ENCODE data around the gene TFCP2.

The TFCP2 gene

GRCh38 chr12:51082561-51083125 lies 90.3 kb downstream of the TFCP2 start (continued):
- TF ChIP-seq ELK4 (IDR thresholded peaks at IDR 0.05; ENCODE audit: borderline replicate concordance, low read depth, low read length): no peak
- TF ChIP-seq ZNF274 (IDR thresholded peaks at IDR 0.05; ENCODE audit: low read length): no peak
- TF ChIP-seq ZNF274 (tag by site-specific recombination; IDR thresholded peaks at IDR 0.05; ENCODE audit: borderline replicate concordance): no peak
- TF ChIP-seq ZNF529 (tag by site-specific recombination; IDR thresholded peaks at IDR 0.05; ENCODE audit: insufficient replicate concordance): no peak
- TF ChIP-seq SETDB1 (IDR thresholded peaks at IDR 0.05; ENCODE audit: insufficient read length, low read length): no peak
- peak; percentile 18; the same call in 1 of the 2 replicates for TF ChIP-seq SP2 (tag by site-specific recombination; IDR thresholded peaks at IDR 0.05)

- peaks cover 0 to under 1% of the 10 kb centered on the region in 2 experiments; a peak in 1 of 3 replicates for H3K36me3 ChIP-seq (ENCODE audit: control insufficient read depth in 2 of 2, insufficient read depth in 1 of 2, low read length in 2 of 2)
- peaks cover 8% of the 10 kb centered on the region; the same call in 1 of the 2 replicates for H3K4me1 ChIP-seq (ENCODE audit: control insufficient read depth, insufficient read depth, low read length)
- no peaks in the 10 kb centered on the region for H3K9me3 ChIP-seq (ENCODE audit: control insufficient read depth, insufficient read depth, low read depth, low read length)
- ChIA-PET POLR2A (no interaction called here), CTCF (interaction anchor here (0.6 to 0.7 kb wide), 3 partner anchors 54 to 739 kb away, joined by 3 read pairs; no protein-coding TSS in a partner anchor)
- TF ChIP-seq GLI2 (tag by site-specific recombination; IDR thresholded peaks at IDR 0.05; ENCODE audit: borderline replicate concordance, low read depth): no peak
- TF ChIP-seq PRDM1 (tag by site-specific recombination; IDR thresholded peaks at IDR 0.05): peak; percentile 77
- no peak for TF ChIP-seq ZNF530 (tag by site-specific recombination; IDR thresholded peaks at IDR 0.05; ENCODE audit: low read depth)
- no peak for TF ChIP-seq ZNF621 (tag by site-specific recombination; IDR thresholded peaks at IDR 0.05)
- no peak overlapping the region for H3K27ac ChIP-seq (ENCODE audit: extremely low read depth, low read depth, low read length)
- no peak overlapping the region for H3K4me3 ChIP-seq (ENCODE audit: low read depth, low read length)
Measured at GRCh38 chr12:51081421-51081820, 91.5 kb downstream of the TFCP2 start.

GRCh38 chr12:51080136-51080535 lies 92.8 kb downstream of the TFCP2 start:
- Histone ChIP-seq H3K9me3 (ENCODE audit: control insufficient read depth, insufficient read depth, low read depth, low read length) (no peaks in the 10 kb centered on the region), H3K36me3 (ENCODE audit: control insufficient read depth in 2 of 2, insufficient read depth in 1 of 2, low read length in 2 of 2) (peaks cover 1 to 4% of the 10 kb centered on the region in 2 experiments; a peak in 2 of 3 replicates), H3K4me3 (ENCODE audit: low read depth, low read length) (no peak overlapping the region), H3K27ac (ENCODE audit: extremely low read depth, low read depth, low read length) (no peak overlapping the region), H3K4me1 (ENCODE audit: control insufficient read depth, insufficient read depth, low read length) (peaks cover 8% of the 10 kb centered on the region; the same call in 1 of the 2 replicates)
- CTCF ChIA-PET: interaction anchor here (0.7 kb wide), 1 partner anchor 270 kb away, joined by 3 read pairs; no protein-coding TSS in a partner anchor
- POLR2A ChIA-PET: interaction anchor here (0.6 kb wide), 1 partner anchor 320 kb away, joined by 3 read pairs; no protein-coding TSS in a partner anchor
- TF ChIP-seq CTCF (tag by site-specific recombination; IDR thresholded peaks at IDR 0.05) (no peak), PRDM6 (tag by site-specific recombination; IDR thresholded peaks at IDR 0.05) (0 out of 2 replicates have a peak, but pooled peaks have one; percentile 36), SETDB1 (IDR thresholded peaks at IDR 0.05; ENCODE audit: insufficient read length, low read length) (no peak), ZNF521 (tag by site-specific recombination; IDR thresholded peaks at IDR 0.05) (no peak), SP2 (tag by site-specific recombination; IDR thresholded peaks at IDR 0.05) (no peak), ZNF394 (tag by site-specific recombination; IDR thresholded peaks at IDR 0.05; ENCODE audit: borderline replicate concordance) (no peak), ZNF366 (tag by site-specific recombination; conservative IDR thresholded peaks at IDR 0.05) (peak; percentile 26; the same call in 1 of the 2 replicates), INSM2 (tag by site-specific recombination; IDR thresholded peaks at IDR 0.05) (no peak), ZNF37A (tag by site-specific recombination; IDR thresholded peaks at IDR 0.05) (no peak), ZNF747 (tag by site-specific recombination; IDR thresholded peaks at IDR 0.05) (no peak), ZNF362 (tag by site-specific recombination; IDR thresholded peaks at IDR 0.05) (no peak), FEZF1 (tag by site-specific recombination; IDR thresholded peaks at IDR 0.05) (no peak), ZBTB20 (tag by site-specific recombination; IDR thresholded peaks at IDR 0.05) (no peak), HIC1 (tag by site-specific recombination; IDR thresholded peaks at IDR 0.05) (no peak), ZNF266 (tag by site-specific recombination; IDR thresholded peaks at IDR 0.05; ENCODE audit: low read depth) (no peak)
